EL (cell line): ENCODE results near the gene PPP2R2C.

Source experiments
- DNase-seq: peaks from one replicate; pipeline ENCODE4 v3.0.0-alpha.2; 2016

The PPP2R2C gene

DNA sequence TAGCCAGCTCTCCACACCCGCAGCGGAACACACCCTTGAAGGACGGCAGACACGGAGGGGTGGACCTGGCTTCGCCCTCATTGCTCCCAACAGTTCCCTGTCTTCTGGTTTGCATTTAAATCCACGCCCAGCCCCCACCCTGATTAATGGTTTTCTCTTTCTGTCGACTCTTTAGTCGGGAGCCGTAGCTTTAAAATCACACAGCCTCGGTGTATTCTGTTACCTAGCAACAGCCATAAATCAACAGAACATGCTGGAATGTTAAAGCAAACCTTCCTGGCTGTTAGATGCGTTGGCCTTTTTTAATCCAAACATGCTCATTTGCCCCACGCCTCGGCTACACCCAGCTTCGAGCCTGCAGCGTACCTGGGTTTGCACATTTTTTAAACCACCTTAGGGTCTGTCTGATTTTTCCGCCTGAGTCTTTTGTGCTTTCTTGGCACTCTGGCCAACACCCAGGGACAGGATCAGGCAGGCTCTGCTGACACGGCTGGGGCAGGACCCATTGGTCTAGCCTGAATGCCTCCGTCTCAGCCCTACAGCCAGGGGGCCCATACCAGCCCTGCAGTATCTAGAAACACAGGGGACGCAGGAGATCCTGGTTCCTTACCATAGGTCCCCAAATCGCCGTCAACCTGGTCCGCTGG lies 21.4 kb upstream of the PPP2R2C start:
- DNase-seq, result no peak

GRCh38 chr4:6492861-6493657 lies 20.6 kb upstream of the PPP2R2C start:
- DNase-seq, result no peak

- no peak for DNase-seq
Measured at GRCh38 chr4:6492027-6492590, 19.7 kb upstream of the PPP2R2C start.

DNA sequence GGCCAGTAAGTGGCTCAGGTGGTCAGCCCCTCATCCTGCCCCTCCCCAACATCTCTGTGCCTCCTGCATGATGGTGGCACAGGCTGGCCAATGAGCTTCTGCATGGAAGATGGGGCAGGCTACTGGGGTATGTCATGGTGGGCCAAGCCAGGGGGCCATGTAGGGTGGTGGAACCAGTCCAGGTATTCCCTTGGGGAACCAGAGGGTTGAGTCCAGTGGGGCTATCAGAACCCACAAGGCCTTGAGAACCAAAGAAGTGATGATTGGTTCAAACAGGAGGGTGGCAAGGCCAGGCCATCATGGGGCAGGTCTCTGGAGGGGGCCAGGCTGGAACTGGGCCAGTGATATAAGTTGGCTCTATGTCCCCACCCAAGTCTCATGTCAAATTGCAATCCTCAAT lies 18.8 kb upstream of the PPP2R2C start:
- no peak for DNase-seq

DNA sequence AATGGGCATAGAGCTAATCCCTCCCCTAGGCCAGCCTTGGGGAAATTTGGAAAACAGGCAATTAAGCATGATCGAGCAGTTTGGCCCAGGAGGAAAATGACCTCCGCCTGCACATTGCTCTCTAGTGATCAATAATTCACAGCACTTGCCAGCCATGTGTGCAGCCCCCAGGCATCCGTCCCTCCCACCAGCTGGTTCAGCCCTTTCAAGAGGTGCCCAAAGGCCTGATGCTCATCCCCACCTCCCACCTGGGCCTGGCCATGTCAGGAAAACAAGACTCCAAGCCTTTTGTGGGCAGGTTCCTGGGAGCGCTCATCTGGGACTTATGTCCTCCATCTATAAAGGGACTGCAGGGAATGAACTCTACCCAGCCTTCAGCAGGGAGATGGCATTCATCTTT lies 17.5 kb upstream of the PPP2R2C start:
- DNase-seq, result no peak

DNA sequence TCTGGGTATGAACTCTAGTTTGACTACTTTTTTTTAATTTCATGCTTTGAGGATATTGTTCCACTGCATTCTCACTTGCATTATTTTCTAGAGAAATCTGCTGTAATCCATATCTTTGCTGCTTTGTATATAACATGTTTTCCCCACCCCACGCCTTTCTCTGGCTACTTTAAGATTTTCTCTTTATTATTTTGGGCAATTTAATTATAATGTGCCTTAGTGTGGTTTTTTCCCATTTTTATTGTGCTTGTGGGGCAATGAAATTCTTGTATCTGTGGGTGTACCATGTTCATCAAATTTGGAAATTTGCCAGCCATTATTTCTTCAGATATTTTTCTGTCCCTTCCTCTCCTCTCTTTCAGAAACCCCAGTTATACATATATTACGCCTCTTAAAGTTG lies 15.1 kb upstream of the PPP2R2C start:
- no peak for DNase-seq

- no peak for DNase-seq
Measured at GRCh38 chr4:6480534-6481088, 8.2 kb upstream of the PPP2R2C start.

DNA sequence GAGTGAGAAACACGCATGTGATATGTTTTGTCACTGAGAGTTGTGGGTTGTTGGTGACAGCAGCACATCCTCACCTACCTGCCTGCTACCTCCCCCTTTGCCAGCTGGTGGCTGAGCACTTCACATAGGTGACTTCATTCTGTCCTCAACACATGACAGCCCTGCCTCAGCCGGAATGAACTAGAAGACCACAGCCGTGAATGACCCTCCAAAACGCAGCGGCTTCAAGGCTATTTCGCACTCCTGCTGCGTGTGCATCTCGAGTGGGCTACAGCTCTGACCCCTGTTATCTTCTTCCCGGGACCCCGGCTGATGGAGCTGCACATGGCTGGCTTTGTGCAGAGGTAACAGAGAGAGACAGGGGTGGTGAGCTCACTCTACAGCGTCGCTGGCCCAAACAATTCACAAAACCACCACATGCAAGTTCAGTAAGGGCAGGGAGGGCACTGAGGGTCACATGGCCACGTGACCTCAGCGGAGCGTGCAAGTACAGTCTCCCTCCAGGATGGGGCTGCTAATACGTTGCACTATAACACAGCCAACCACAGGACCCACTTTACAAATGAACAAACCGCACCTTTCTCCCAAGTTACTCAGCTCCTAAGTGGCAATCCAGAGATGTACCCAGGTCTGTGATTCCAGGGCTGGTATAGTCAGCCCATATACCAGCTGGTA lies 6.3 kb upstream of the PPP2R2C start:
- no peak for DNase-seq

DNA sequence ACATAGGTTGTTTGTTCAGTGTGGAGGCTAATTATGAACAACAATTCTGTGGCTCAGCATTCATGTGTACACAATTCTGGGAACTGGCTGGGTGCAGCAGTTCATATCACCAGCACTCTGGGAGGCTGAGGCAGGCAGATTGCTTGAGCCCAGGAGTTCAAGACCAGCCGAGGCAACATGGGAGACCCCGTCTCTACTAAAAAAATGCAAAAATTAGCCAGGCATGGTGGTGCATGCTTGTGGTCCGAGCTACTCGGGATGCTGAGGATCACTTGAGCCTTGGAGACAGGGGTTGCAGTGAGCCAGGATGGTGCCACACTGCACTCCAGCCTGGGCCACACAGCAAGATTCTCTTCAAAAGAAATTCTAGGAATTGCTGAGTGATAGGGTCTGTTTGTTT lies 4.5 kb upstream of the PPP2R2C start:
- no peak for DNase-seq

- DNase-seq, result no peak
Measured at GRCh38 chr4:6475492-6476020, 3.1 kb upstream of the PPP2R2C start.

DNA sequence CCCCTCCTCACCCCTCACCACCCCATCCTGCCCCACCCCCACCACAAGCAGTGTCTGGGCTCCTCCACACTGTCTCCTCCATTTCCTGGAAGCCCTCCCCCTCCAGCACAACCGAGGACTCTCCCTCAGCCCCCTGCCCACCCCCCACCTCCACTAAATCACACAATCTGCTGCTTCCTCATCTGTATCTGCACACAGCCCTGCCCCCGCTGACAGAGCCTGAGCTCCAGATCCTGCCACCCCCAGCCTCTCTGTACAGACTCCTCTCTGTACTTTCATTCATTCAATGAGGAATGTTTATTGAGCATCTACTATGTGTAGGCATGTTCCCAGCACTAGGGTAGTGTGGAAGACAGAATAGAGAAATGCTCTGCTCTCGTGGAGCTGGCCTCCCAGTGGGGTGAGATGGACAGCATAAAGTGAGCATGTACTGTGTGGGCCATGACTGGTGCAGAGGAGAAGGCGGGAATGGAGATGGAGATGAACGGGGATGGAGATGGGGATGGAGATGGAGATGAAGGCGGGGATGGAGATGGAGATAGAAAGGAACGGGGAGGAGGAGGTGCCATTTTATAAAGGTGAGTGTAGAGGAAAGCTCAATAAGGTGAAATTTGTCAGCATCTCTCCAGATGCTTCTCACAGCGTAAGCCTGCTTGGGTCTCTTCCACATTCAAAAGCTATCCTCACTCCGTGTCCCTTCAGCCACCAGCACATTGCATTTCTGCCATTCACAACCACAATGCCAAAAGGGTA lies 2.5 kb upstream of the PPP2R2C start:
- DNase-seq, result no peak

DNA sequence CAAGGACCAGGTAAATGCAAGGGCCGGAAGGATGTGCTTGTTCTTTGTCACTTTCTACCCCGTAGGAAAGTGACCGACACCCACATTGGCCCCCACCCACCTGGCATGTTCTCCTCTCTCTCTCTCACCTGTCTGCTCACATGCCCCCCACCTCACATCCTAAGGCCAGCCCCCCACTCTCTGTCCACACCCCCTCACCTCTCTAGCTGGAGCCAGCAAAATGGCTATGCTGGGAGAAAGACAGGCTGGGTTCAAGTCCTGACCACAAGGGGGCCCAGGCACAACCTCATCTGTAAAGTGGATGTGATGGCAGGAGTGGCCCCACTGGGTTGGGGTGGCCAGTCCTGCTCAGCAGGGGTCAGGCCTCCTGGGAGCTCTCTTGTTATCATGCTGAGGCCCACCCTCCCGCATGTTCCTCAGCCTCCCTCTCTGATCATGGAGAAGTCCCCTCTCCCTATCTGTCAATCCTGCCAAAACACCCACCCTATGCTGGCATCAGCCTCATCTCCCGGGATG lies 1.7 kb upstream of the PPP2R2C start:
- DNase-seq, result no peak

GRCh38 chr4:6473264-6474052 lies 1.0 kb upstream of the PPP2R2C start:
- DNase-seq, result no peak

DNA sequence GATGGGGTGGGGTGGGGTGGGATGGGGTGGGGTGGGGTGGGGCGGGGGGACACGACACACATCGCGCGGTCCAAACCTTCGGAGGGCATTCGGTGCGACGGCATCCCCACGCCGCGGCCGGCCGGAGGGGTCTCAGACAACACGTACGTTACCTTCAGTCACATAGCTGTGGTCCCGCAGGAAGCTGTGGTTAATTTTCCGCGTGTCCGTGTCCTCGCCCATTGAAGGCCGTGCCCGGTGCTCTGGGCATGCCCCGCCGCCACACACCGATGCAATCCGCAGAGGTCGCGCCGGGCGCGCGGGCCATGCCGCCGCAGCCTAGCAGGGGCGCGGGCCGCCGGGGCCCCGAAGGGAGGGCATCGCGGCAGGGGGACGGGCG lies 417 bp downstream of the PPP2R2C start:
- no peak for DNase-seq

GRCh38 chr4:6471307-6472007 lies 957 bp downstream of the PPP2R2C start:
- DNase-seq, result no peak

DNA sequence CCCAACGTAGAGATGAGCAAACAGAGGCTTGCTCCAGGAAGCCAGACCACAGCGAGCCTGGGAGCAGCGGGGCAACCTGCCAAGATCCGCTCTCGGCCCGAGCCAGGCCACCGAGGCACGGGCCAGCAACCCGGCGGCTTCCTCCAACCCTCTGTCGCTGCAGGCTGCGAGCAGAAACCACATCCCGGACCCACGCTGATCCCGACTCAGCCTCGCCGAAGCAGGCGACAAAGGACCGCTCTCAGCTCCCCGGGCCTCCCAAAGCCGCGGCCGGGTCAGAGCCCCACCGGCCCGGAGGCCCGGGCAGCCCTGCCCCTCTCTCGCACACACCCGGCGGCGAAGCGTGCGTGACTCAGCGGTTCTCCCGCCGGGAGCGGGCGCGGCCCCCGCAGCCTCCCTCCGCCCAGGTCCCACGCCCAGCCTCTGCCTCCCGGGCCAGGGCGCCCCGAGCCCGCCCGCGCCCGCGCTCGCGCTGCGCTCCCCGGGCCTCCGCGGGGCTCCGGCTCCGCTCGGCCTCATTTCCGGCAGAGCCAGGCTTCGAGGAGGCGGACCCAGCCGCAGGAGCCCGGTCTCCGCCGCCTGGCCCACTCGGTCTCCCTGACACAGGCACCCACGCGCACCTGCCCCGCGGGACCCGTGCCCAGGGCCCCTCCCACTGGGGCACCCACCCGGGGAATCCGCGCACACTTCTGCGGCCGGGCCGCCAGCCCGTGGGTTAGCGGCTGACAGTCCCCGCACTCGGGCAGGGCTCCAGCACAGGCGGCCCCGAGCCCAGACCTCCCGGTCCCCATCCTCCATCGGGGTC lies 1.7 kb downstream of the PPP2R2C start:
- DNase-seq, result peak; percentile 50

DNA sequence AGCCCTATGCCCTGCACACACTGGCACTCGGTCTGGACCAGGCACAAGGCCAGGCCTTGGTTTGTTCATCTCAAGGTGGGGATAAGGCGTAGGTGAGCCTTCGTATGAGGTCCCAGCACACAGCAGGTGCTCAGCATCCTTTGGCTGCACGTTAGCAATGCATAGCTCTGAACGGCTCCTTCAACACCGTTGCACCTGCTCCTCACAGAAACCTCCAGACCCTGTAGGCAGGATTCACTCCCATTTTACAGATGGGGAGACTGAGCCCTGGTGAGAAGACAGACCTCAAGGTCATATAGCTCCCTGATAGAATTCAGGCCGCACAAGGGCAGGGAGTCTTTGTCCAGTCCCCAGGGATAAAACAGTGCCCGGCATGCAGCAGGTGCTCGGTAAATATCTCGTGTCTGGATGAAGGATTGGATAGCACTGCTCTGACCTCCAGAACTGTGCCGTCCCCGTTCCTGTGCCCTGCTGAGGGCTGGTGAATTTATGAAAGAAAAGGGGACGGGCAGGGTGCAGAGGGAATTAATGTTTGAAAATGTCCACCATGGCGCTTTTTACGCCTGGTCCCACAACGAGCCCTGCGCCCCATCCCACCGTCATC lies 2.4 kb downstream of the PPP2R2C start:
- no peak for DNase-seq

GRCh38 chr4:6469144-6469543 lies 3.3 kb downstream of the PPP2R2C start:
- DNase-seq, result no peak

GRCh38 chr4:6468376-6468775 lies 4.0 kb downstream of the PPP2R2C start:
- DNase-seq, result no peak
